Measurements from ENCODE around the gene AUTS2.

AUTS2 gene

GRCh38 chr7:70171369-70171920 is 573.2 kb downstream of the AUTS2 start:
- H3K36me3 ChIP-seq (ENCODE audit: control insufficient read depth in 5 of 5, insufficient read depth in 5 of 5, low read length in 5 of 5): no peaks in the 10 kb centered on the region
- no peaks in the 10 kb centered on the region for H3K4me1 ChIP-seq (ENCODE audit: control insufficient read depth in 5 of 5, insufficient read depth in 5 of 5, low read length in 5 of 5)
- H3K27me3 ChIP-seq (ENCODE audit: control insufficient read depth in 5 of 5, insufficient read depth in 4 of 5, low read length in 5 of 5): no peaks in the 10 kb centered on the region
- H3K9me3 ChIP-seq (ENCODE audit: control insufficient read depth in 5 of 5, low read length in 5 of 5): peaks cover 0 to 11% (median 6%) of the 10 kb centered on the region in 5 donors
- H3K27ac ChIP-seq (ENCODE audit: low read depth, low read length): no peak overlapping the region
- no peak overlapping the region for H3K9ac ChIP-seq (ENCODE audit: low read length in 5 of 5)
- no peak overlapping the region for H3K4me3 ChIP-seq (ENCODE audit: low read depth in 1 of 5, low read length in 5 of 5)

- H3K36me3 ChIP-seq (ENCODE audit: control insufficient read depth in 5 of 5, insufficient read depth in 5 of 5, low read length in 5 of 5): no peaks in the 10 kb centered on the region
- no peak overlapping the region for H3K4me3 ChIP-seq (ENCODE audit: low read depth in 1 of 5, low read length in 5 of 5)
- H3K27me3 ChIP-seq (ENCODE audit: control insufficient read depth in 5 of 5, insufficient read depth in 4 of 5, low read length in 5 of 5): no peaks in the 10 kb centered on the region
- H3K27ac ChIP-seq (ENCODE audit: low read depth, low read length): no peak overlapping the region
- no peak overlapping the region for H3K9ac ChIP-seq (ENCODE audit: low read length in 5 of 5)
- no peaks in the 10 kb centered on the region for H3K9me3 ChIP-seq (ENCODE audit: control insufficient read depth in 5 of 5, low read length in 5 of 5)
- peaks cover 0 to 5% (median 0%) of the 10 kb centered on the region in 5 donors for H3K4me1 ChIP-seq (ENCODE audit: control insufficient read depth in 5 of 5, insufficient read depth in 5 of 5, low read length in 5 of 5)
Observed at GRCh38 chr7:70177166-70177565, 578.9 kb downstream of the AUTS2 start.

- H3K27ac ChIP-seq (ENCODE audit: low read depth, low read length): no peak overlapping the region
- H3K9me3 ChIP-seq (ENCODE audit: control insufficient read depth in 5 of 5, low read length in 5 of 5): no peaks in the 10 kb centered on the region
- H3K36me3 ChIP-seq (ENCODE audit: control insufficient read depth in 5 of 5, insufficient read depth in 5 of 5, low read length in 5 of 5): no peaks in the 10 kb centered on the region
- H3K4me3 ChIP-seq (ENCODE audit: low read depth in 1 of 5, low read length in 5 of 5): no peak overlapping the region
- no peaks in the 10 kb centered on the region for H3K27me3 ChIP-seq (ENCODE audit: control insufficient read depth in 5 of 5, insufficient read depth in 4 of 5, low read length in 5 of 5)
- H3K4me1 ChIP-seq (ENCODE audit: control insufficient read depth in 5 of 5, insufficient read depth in 5 of 5, low read length in 5 of 5): peaks cover 0 to 5% (median 0%) of the 10 kb centered on the region in 5 donors
- H3K9ac ChIP-seq (ENCODE audit: low read length in 5 of 5): no peak overlapping the region
Observed at GRCh38 chr7:70178211-70178610, 579.9 kb downstream of the AUTS2 start.

GRCh38 chr7:70178787-70179186 is 580.5 kb downstream of the AUTS2 start:
- Histone ChIP-seq H3K4me3 (ENCODE audit: low read depth in 1 of 5, low read length in 5 of 5) (no peak overlapping the region), H3K9me3 (ENCODE audit: control insufficient read depth in 5 of 5, low read length in 5 of 5) (no peaks in the 10 kb centered on the region), H3K36me3 (ENCODE audit: control insufficient read depth in 5 of 5, insufficient read depth in 5 of 5, low read length in 5 of 5) (no peaks in the 10 kb centered on the region), H3K27me3 (ENCODE audit: control insufficient read depth in 5 of 5, insufficient read depth in 4 of 5, low read length in 5 of 5) (no peaks in the 10 kb centered on the region), H3K27ac (ENCODE audit: low read depth, low read length) (no peak overlapping the region), H3K9ac (ENCODE audit: low read length in 5 of 5) (no peak overlapping the region), H3K4me1 (ENCODE audit: control insufficient read depth in 5 of 5, insufficient read depth in 5 of 5, low read length in 5 of 5) (peaks cover 0 to 5% (median 0%) of the 10 kb centered on the region in 5 donors)

- H3K4me3 ChIP-seq (ENCODE audit: low read depth in 1 of 5, low read length in 5 of 5): no peak overlapping the region
- H3K4me1 ChIP-seq (ENCODE audit: control insufficient read depth in 5 of 5, insufficient read depth in 5 of 5, low read length in 5 of 5): peaks cover 0 to 5% (median 0%) of the 10 kb centered on the region in 5 donors
- no peaks in the 10 kb centered on the region for H3K27me3 ChIP-seq (ENCODE audit: control insufficient read depth in 5 of 5, insufficient read depth in 4 of 5, low read length in 5 of 5)
- H3K27ac ChIP-seq (ENCODE audit: low read depth, low read length): no peak overlapping the region
- no peaks in the 10 kb centered on the region for H3K36me3 ChIP-seq (ENCODE audit: control insufficient read depth in 5 of 5, insufficient read depth in 5 of 5, low read length in 5 of 5)
- no peak overlapping the region for H3K9ac ChIP-seq (ENCODE audit: low read length in 5 of 5)
- H3K9me3 ChIP-seq (ENCODE audit: control insufficient read depth in 5 of 5, low read length in 5 of 5): no peaks in the 10 kb centered on the region
Observed at GRCh38 chr7:70182521-70182920, 584.2 kb downstream of the AUTS2 start.

- Histone ChIP-seq H3K27ac (ENCODE audit: low read depth, low read length) (no peak overlapping the region), H3K4me3 (ENCODE audit: low read depth in 1 of 5, low read length in 5 of 5) (no peak overlapping the region), H3K36me3 (ENCODE audit: control insufficient read depth in 5 of 5, insufficient read depth in 5 of 5, low read length in 5 of 5) (no peaks in the 10 kb centered on the region), H3K27me3 (ENCODE audit: control insufficient read depth in 5 of 5, insufficient read depth in 4 of 5, low read length in 5 of 5) (no peaks in the 10 kb centered on the region), H3K4me1 (ENCODE audit: control insufficient read depth in 5 of 5, insufficient read depth in 5 of 5, low read length in 5 of 5) (peaks cover 0 to 5% (median 0%) of the 10 kb centered on the region in 5 donors), H3K9me3 (ENCODE audit: control insufficient read depth in 5 of 5, low read length in 5 of 5) (no peaks in the 10 kb centered on the region), H3K9ac (ENCODE audit: low read length in 5 of 5) (no peak overlapping the region)
Observed at GRCh38 chr7:70183278-70183677, 585.0 kb downstream of the AUTS2 start.

- H3K36me3 ChIP-seq (ENCODE audit: control insufficient read depth in 5 of 5, insufficient read depth in 5 of 5, low read length in 5 of 5): no peaks in the 10 kb centered on the region
- H3K4me1 ChIP-seq (ENCODE audit: control insufficient read depth in 5 of 5, insufficient read depth in 5 of 5, low read length in 5 of 5): no peaks in the 10 kb centered on the region
- H3K27ac ChIP-seq (ENCODE audit: low read depth, low read length): no peak overlapping the region
- no peak overlapping the region for H3K9ac ChIP-seq (ENCODE audit: low read length in 5 of 5)
- H3K27me3 ChIP-seq (ENCODE audit: control insufficient read depth in 5 of 5, insufficient read depth in 4 of 5, low read length in 5 of 5): no peaks in the 10 kb centered on the region
- H3K9me3 ChIP-seq (ENCODE audit: control insufficient read depth in 5 of 5, low read length in 5 of 5): no peaks in the 10 kb centered on the region
- no peak overlapping the region for H3K4me3 ChIP-seq (ENCODE audit: low read depth in 1 of 5, low read length in 5 of 5)
Observed at GRCh38 chr7:70188901-70189650, 590.8 kb downstream of the AUTS2 start.

GRCh38 chr7:70189776-70190175 is 591.5 kb downstream of the AUTS2 start:
- H3K9me3 ChIP-seq (ENCODE audit: control insufficient read depth in 5 of 5, low read length in 5 of 5): no peaks in the 10 kb centered on the region
- H3K9ac ChIP-seq (ENCODE audit: low read length in 5 of 5): no peak overlapping the region
- H3K4me1 ChIP-seq (ENCODE audit: control insufficient read depth in 5 of 5, insufficient read depth in 5 of 5, low read length in 5 of 5): no peaks in the 10 kb centered on the region
- H3K27me3 ChIP-seq (ENCODE audit: control insufficient read depth in 5 of 5, insufficient read depth in 4 of 5, low read length in 5 of 5): no peaks in the 10 kb centered on the region
- no peak overlapping the region for H3K4me3 ChIP-seq (ENCODE audit: low read depth in 1 of 5, low read length in 5 of 5)
- no peaks in the 10 kb centered on the region for H3K36me3 ChIP-seq (ENCODE audit: control insufficient read depth in 5 of 5, insufficient read depth in 5 of 5, low read length in 5 of 5)
- no peak overlapping the region for H3K27ac ChIP-seq (ENCODE audit: low read depth, low read length)

- no peak overlapping the region for H3K4me3 ChIP-seq (ENCODE audit: low read depth in 1 of 5, low read length in 5 of 5)
- H3K9ac ChIP-seq (ENCODE audit: low read length in 5 of 5): no peak overlapping the region
- H3K4me1 ChIP-seq (ENCODE audit: control insufficient read depth in 5 of 5, insufficient read depth in 5 of 5, low read length in 5 of 5): no peaks in the 10 kb centered on the region
- H3K36me3 ChIP-seq (ENCODE audit: control insufficient read depth in 5 of 5, insufficient read depth in 5 of 5, low read length in 5 of 5): no peaks in the 10 kb centered on the region
- no peaks in the 10 kb centered on the region for H3K9me3 ChIP-seq (ENCODE audit: control insufficient read depth in 5 of 5, low read length in 5 of 5)
- no peak overlapping the region for H3K27ac ChIP-seq (ENCODE audit: low read depth, low read length)
- no peaks in the 10 kb centered on the region for H3K27me3 ChIP-seq (ENCODE audit: control insufficient read depth in 5 of 5, insufficient read depth in 4 of 5, low read length in 5 of 5)
Observed at GRCh38 chr7:70190281-70190680, 592.0 kb downstream of the AUTS2 start.

GRCh38 chr7:70193514-70193913 is 595.2 kb downstream of the AUTS2 start:
- Histone ChIP-seq H3K36me3 (ENCODE audit: control insufficient read depth in 5 of 5, insufficient read depth in 5 of 5, low read length in 5 of 5) (no peaks in the 10 kb centered on the region), H3K9me3 (ENCODE audit: control insufficient read depth in 5 of 5, low read length in 5 of 5) (no peaks in the 10 kb centered on the region), H3K4me1 (ENCODE audit: control insufficient read depth in 5 of 5, insufficient read depth in 5 of 5, low read length in 5 of 5) (no peaks in the 10 kb centered on the region)

More at GRCh38 chr7:70193514-70193913, 595.2 kb downstream of the AUTS2 start:
- Histone ChIP-seq H3K27me3 (ENCODE audit: control insufficient read depth in 5 of 5, insufficient read depth in 4 of 5, low read length in 5 of 5) (no peaks in the 10 kb centered on the region), H3K4me3 (ENCODE audit: low read depth in 1 of 5, low read length in 5 of 5) (no peak overlapping the region), H3K27ac (ENCODE audit: low read depth, low read length) (no peak overlapping the region), H3K9ac (ENCODE audit: low read length in 5 of 5) (no peak overlapping the region)
